Breast epithelium (tissue), 4 donors: ENCODE data around the gene PROZ. TPM values are rescaled to one million over a fixed set of nuclear protein-coding genes. Genes with fewer than 3 reads are reported as not detected.

ENCODE experiments used
- DNase-seq, 2 donors: peaks; one replicate each; pipeline ENCODE4 v3.0.0-alpha.2; 2019; ENCODE audit warnings: low spot score in 2 of 2
- H3K27ac ChIP-seq, 2 donors: fragments of 200-600 bp; sonication (generic) in 1 of 2; one replicate each; pipeline ENCODE4 v1.5.1; 2016 to 2019; ENCODE audit warnings: mild to moderate bottlenecking in 1 of 2
- H3K27me3 ChIP-seq, 2 donors: fragments of 200-600 bp; sonication (generic) in 1 of 2; one replicate each; pipeline versions ENCODE4 v1.5.1 to v1.6.0; 2017 to 2019; ENCODE audit warnings: control low read depth in 1 of 2, mild to moderate bottlenecking in 1 of 2
- H3K36me3 ChIP-seq: fragments of 200-600 bp; one replicate; pipeline ENCODE4 v1.5.1; 2019
- H3K4me1 ChIP-seq, 2 donors: fragments of 200-600 bp; sonication (generic); one replicate each; pipeline ENCODE4 v1.5.1; 2016 to 2019; ENCODE audit warnings: control low read depth in 1 of 2
- H3K4me3 ChIP-seq, 3 donors: fragments of 200-600 bp; sonication (generic); 1 replicate in 2 of 3; 2 replicates in 1 of 3; pipeline ENCODE4 v1.5.1; 2016 to 2019; ENCODE audit warnings: mild to moderate bottlenecking in 3 of 3, moderate library complexity in 2 of 3
- H3K9me3 ChIP-seq, 2 donors: fragments of 200-600 bp; sonication (generic) in 1 of 2; one replicate each; pipeline ENCODE4 v1.5.1; 2016 to 2019; ENCODE audit warnings: control low read depth in 1 of 2
- CTCF ChIP-seq, 3 donors: fragments of 450-650 bp; IDR thresholded peaks; one replicate each; pipeline ENCODE4 v1.5.1; 2016 to 2017; ENCODE audit warnings: antibody characterized with exemption in 3 of 3, mild to moderate bottlenecking in 3 of 3, moderate library complexity in 3 of 3
- POLR2A ChIP-seq: fragments of 450-650 bp; IDR thresholded peaks from one replicate; pipeline ENCODE4 v1.6.1; 2016; ENCODE audit warnings: antibody characterized with exemption, mild to moderate bottlenecking, moderate library complexity
- POLR2AphosphoS5 ChIP-seq, 3 donors: sonication (generic); formaldehyde crosslinking; IDR thresholded peaks; one replicate each; pipeline ENCODE4 v1.6.1; 2017; ENCODE audit warnings: antibody characterized with exemption in 3 of 3
- intact Hi-C: fragments of 100-400 bp; cut with DNase I; formaldehyde crosslinking; loops from one replicate; pipeline ENCODE4 v1.15.1; 2023; ENCODE audit warnings: low total_unique reads
- total RNA-seq, 3 donors: library from RNA; depleted of rRNA; stranded (reverse); fragments of >200 nt; gene quantifications; one replicate each; pipeline ENCODE4 v1.1.0, GENCODE V29; 2016

The PROZ gene
- total RNA-seq, 3 donors from 2014 or later: not detected

- TF ChIP-seq POLR2A (no peak), CTCF (IDR thresholded peaks at IDR 0.05) (no peak), POLR2AphosphoS5 (IDR thresholded peaks at IDR 0.05) (no peak)
- Histone ChIP-seq H3K4me1 (no peaks in the 10 kb centered on the region), H3K27me3 (no peaks in the 10 kb centered on the region), H3K27ac (no peak overlapping the region), H3K4me3 (no peak overlapping the region), H3K9me3 (no peaks in the 10 kb centered on the region), H3K36me3 (no peaks in the 10 kb centered on the region)
- intact Hi-C loops: no loop called here
- no peak for DNase-seq
Measured at GRCh38 chr13:113145496-113145895, 13.0 kb upstream of the PROZ start.

DNA sequence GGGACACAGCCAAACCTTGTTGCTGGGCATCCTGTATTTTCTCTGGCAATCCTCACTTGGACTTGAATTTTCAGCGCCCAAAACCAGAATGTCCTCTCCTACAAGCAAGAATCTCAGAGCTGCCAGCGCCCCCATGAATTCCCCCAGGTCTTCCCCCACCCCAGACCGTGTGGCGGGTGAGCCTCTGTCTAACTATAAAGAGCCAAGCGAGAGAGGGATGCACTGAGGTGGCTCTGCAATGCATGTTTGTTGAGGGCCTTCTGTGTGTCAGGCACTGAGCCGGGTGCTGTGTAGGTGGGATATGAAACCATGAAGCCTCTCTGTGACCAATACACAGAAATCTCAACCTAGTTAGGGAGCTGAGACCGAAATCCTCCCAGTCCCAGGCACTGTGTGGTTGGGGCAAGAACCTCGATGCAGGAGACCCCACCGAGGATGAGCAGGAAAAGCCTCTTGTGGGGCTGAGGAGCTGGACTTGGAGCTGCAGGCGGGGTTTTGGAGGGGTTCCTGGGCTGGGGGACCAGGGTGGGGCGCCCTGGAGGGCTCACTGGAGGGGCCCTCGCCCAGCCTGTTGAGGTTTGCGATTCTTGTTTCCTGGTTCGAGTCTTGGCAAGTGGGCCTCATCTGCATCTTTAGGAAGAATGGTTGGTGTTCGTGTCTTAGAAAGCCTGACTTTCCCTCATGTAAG lies 12.4 kb upstream of the PROZ start:
- no peaks in the 10 kb centered on the region for H3K27me3 ChIP-seq
- no peaks in the 10 kb centered on the region for H3K36me3 ChIP-seq
- no peaks in the 10 kb centered on the region for H3K9me3 ChIP-seq
- intact Hi-C loops: no loop called here
- TF ChIP-seq POLR2AphosphoS5 (IDR thresholded peaks at IDR 0.05): no peak
- no peak for TF ChIP-seq POLR2A
- no peak for TF ChIP-seq CTCF (IDR thresholded peaks at IDR 0.05)
- no peak for DNase-seq
- H3K27ac ChIP-seq: no peak overlapping the region
- no peak overlapping the region for H3K4me3 ChIP-seq
- H3K4me1 ChIP-seq: no peaks in the 10 kb centered on the region

DNA sequence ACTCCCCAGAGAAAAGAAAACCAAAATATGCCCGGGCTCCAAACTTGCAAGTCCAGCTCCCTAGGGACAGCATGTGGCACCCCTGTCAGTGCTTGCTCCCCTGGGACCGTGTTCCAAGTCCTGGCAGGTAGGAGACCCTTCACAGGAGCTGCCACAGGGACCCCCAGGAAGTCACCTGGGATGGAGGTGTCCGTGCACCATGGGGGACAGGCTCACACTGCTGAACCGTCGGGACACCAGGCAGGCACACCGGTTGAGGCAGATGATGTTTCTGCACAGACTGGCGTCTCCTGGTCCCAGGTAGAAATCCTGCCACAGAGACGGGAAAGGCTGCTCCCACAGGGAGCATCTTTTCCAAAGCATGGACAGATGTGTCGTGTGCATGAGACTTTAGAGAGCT lies 11.7 kb upstream of the PROZ start:
- H3K4me3 ChIP-seq: no peak overlapping the region
- TF ChIP-seq CTCF (IDR thresholded peaks at IDR 0.05) (no peak), POLR2A (no peak), POLR2AphosphoS5 (IDR thresholded peaks at IDR 0.05) (no peak)
- intact Hi-C loops: no loop called here
- no peaks in the 10 kb centered on the region for H3K27me3 ChIP-seq
- H3K9me3 ChIP-seq: no peaks in the 10 kb centered on the region
- H3K27ac ChIP-seq: no peak overlapping the region
- no peaks in the 10 kb centered on the region for H3K36me3 ChIP-seq
- no peak for DNase-seq
- no peaks in the 10 kb centered on the region for H3K4me1 ChIP-seq

DNA sequence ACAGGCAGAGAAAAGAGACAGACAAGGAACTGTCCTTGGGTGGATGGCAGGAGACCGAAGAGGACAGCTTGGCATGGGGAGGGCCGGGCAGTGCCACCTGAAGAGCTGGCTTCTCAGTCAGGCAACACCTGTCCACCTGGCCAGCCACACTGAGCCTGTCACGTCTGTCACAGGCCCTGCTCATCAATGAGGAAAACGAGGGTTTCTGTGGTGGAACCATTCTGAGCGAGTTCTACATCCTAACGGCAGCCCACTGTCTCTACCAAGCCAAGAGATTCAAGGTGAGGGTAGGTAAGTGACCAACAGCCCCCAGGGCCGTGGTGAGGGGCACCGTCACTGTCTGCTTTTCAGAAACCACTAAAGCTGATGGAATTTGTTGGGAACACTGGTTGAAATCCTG lies 11.2 kb upstream of the PROZ start:
- TF ChIP-seq POLR2A (no peak), POLR2AphosphoS5 (IDR thresholded peaks at IDR 0.05) (no peak), CTCF (IDR thresholded peaks at IDR 0.05) (no peak)
- Histone ChIP-seq H3K27me3 (no peaks in the 10 kb centered on the region), H3K27ac (no peak overlapping the region), H3K4me3 (no peak overlapping the region), H3K36me3 (no peaks in the 10 kb centered on the region), H3K9me3 (no peaks in the 10 kb centered on the region), H3K4me1 (no peaks in the 10 kb centered on the region)
- intact Hi-C loops: no loop called here
- DNase-seq: no peak

- no peak for DNase-seq
- no peaks in the 10 kb centered on the region for H3K36me3 ChIP-seq
- H3K4me1 ChIP-seq: peaks cover 0 to 5% of the 10 kb centered on the region in 2 donors
- H3K27me3 ChIP-seq: no peaks in the 10 kb centered on the region
- no peak overlapping the region for H3K27ac ChIP-seq
- H3K9me3 ChIP-seq: no peaks in the 10 kb centered on the region
- intact Hi-C loops: no loop called here
- no peak overlapping the region for H3K4me3 ChIP-seq
- TF ChIP-seq CTCF (IDR thresholded peaks at IDR 0.05) (no peak), POLR2AphosphoS5 (IDR thresholded peaks at IDR 0.05) (no peak), POLR2A (no peak)
Measured at GRCh38 chr13:113148407-113148806, 10.0 kb upstream of the PROZ start.
